ENCODE data around the gene CNTNAP3B.
"Not testable (repeated sequence)": the region's sequence is repeated elsewhere in the genome, so short reads cannot be mapped to it uniquely, and the experiment has no call there.

CNTNAP3B gene

DNA sequence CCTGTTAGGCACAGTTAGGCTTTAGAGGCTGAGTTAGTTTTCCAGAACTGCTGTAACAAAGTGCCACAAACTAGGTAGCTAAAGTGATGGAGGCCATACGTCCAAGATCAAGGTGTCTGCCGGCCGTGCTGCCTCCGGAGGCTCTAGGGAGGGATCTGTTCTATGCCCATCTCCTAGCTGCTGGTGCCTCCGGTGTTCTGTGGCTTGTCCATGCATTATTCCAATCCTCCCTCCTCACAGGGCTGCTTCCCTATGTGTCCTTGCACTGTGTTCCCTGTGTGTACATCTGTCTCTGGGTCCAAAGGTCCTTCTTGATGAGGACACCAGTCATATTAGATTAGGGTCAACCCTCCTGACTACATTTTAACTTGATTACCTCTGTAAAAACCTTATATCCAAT lies 54.4 kb downstream of the CNTNAP3B start:
- H2AFZ ChIP-seq (ENCODE audit: low read depth, low read length, severe bottlenecking); H3K27ac ChIP-seq (ENCODE audit: low read depth, low read length); H3F3A ChIP-seq (ENCODE audit: insufficient read depth); H4K20me1 ChIP-seq (ENCODE audit: low read depth, low read length); H3K4me2 ChIP-seq (ENCODE audit: low read depth, low read length, poor library complexity, severe bottlenecking); H3K36me3 ChIP-seq (ENCODE audit: low read length); H3K9ac ChIP-seq (ENCODE audit: low read length); H3K79me2 ChIP-seq (ENCODE audit: insufficient read depth, low read length); H3K9me2 ChIP-seq (replicated peaks; ENCODE audit: insufficient read depth, low read length); H3K9me3 ChIP-seq (ENCODE audit: insufficient read depth, low read length); H3K27me3 ChIP-seq (ENCODE audit: low read length); H3K4me3 ChIP-seq (ENCODE audit: insufficient read depth, low read length, poor library complexity, severe bottlenecking): not testable (repeated sequence)

DNA sequence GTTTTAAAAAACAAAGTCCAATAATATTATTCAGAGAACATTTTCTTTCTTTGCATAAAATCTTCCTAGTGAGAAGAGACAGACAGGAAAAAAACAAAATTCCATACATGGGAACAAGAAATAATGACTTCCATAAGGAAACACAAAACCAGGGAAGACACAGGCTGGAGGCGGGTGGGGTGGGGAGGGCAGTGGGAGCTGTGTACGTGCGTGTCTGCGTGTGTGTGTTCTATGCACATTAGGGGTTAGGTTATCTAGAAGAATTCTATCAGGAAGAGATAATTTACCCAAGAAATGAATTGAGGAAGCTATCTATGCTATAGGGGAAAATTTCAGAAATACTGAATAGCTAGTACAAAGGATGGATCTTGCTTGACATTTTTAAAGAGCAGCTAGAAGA lies 58.2 kb downstream of the CNTNAP3B start:
- H3K4me3 ChIP-seq (ENCODE audit: insufficient read depth, low read length, poor library complexity, severe bottlenecking): not testable (repeated sequence)

DNA sequence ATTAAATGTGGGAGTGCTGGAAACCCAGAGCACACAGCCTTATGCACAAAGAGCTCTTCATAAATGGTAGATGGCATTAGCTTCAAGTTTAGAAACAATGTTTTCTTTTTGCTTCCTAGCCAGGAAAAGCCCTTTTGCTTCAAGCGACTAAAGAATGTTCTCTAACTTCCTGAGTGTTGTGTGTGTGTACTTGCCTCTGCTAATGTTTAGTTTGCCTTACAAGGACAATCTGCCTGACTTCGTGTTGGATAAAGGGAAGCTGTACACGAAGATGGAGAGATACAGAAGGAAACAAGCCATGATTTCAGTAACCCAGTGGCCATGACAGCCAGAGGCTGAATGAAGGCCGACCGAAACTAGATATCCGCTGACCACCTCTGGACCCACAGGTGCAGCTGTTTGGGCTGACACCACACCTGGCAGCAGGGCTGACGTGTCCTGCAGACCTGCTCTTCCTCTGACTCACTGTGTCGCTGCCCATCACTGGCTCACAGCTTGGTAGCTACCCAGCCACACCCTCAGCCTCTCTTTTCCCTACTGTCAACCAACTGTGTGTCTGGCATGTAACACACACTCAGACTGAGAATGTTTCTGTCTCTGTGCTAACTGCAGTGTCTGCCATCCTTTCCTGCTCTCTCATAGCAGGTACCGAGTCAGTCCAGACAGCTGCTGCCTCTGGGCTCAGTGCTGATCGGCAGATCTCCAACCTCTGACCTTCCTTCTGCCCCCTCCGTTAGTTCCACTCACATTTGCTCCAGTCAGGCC lies 59.0 kb downstream of the CNTNAP3B start:
- H3K9me2 ChIP-seq (replicated peaks; ENCODE audit: insufficient read depth, low read length); H4K20me1 ChIP-seq (ENCODE audit: low read depth, low read length); H2AFZ ChIP-seq (ENCODE audit: low read depth, low read length, severe bottlenecking); H3K4me3 ChIP-seq (ENCODE audit: insufficient read depth, low read length, poor library complexity, severe bottlenecking); H3K27me3 ChIP-seq (ENCODE audit: low read length); H3K79me2 ChIP-seq (ENCODE audit: insufficient read depth, low read length); H3K9ac ChIP-seq (ENCODE audit: low read length); H3K9me3 ChIP-seq (ENCODE audit: insufficient read depth, low read length); H3K27ac ChIP-seq (ENCODE audit: low read depth, low read length); H3K36me3 ChIP-seq (ENCODE audit: low read length); H3F3A ChIP-seq (ENCODE audit: insufficient read depth); H3K4me2 ChIP-seq (ENCODE audit: low read depth, low read length, poor library complexity, severe bottlenecking): not testable (repeated sequence)

More for the DNA sequence above, 58.2 kb downstream of the CNTNAP3B start:
- H3K27me3 ChIP-seq (ENCODE audit: low read length); H3K9me2 ChIP-seq (replicated peaks; ENCODE audit: insufficient read depth, low read length); H3K9ac ChIP-seq (ENCODE audit: low read length); H3K9me3 ChIP-seq (ENCODE audit: insufficient read depth, low read length); H3F3A ChIP-seq (ENCODE audit: insufficient read depth); H3K79me2 ChIP-seq (ENCODE audit: insufficient read depth, low read length); H3K4me2 ChIP-seq (ENCODE audit: low read depth, low read length, poor library complexity, severe bottlenecking); H3K27ac ChIP-seq (ENCODE audit: low read depth, low read length); H3K36me3 ChIP-seq (ENCODE audit: low read length); H2AFZ ChIP-seq (ENCODE audit: low read depth, low read length, severe bottlenecking); H4K20me1 ChIP-seq (ENCODE audit: low read depth, low read length): not testable (repeated sequence)

DNA sequence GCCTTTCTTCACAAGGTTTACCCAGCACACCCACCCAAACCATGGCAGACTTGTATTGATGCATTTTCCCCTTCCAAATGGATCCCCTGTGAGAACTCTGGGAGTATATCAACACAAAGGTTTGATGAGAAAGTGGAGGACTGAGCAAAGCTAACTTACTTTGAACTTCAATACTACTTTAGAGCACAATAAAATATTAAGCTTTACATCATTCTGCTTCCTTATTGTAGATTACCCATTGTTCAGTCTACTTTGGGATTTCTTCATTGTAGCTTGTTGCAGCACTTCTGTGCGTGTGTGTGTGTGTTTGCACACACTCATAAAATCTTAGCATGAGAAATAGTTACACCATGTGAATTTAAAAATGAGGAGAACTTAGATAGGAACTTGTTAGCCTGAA lies 75.4 kb downstream of the CNTNAP3B start:
- H4K20me1 ChIP-seq (ENCODE audit: low read depth, low read length); H3K9ac ChIP-seq (ENCODE audit: low read length); H3K79me2 ChIP-seq (ENCODE audit: insufficient read depth, low read length); H3F3A ChIP-seq (ENCODE audit: insufficient read depth); H3K36me3 ChIP-seq (ENCODE audit: low read length); H3K4me2 ChIP-seq (ENCODE audit: low read depth, low read length, poor library complexity, severe bottlenecking); H3K9me3 ChIP-seq (ENCODE audit: insufficient read depth, low read length); H3K27ac ChIP-seq (ENCODE audit: low read depth, low read length); H2AFZ ChIP-seq (ENCODE audit: low read depth, low read length, severe bottlenecking); H3K9me2 ChIP-seq (replicated peaks; ENCODE audit: insufficient read depth, low read length); H3K27me3 ChIP-seq (ENCODE audit: low read length); H3K4me3 ChIP-seq (ENCODE audit: insufficient read depth, low read length, poor library complexity, severe bottlenecking): not testable (repeated sequence)

DNA sequence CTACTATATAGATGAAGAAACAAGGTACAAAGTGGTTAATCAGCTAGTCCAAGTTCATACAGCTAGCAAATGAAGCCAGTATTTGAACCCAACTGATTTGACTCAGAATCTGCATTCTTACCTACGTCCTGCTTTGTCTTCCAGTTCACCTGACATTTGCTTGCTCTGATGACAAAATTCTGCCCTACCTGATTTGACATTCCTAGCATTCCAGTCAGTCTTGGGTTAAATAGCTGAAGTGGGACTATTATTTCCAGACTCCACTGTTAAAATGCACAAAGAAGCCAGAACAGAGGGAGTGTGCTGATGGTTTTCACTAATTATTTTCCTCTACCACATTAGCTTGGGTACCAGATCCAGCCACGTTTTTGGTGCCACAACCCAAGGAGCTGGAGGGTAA lies 78.5 kb downstream of the CNTNAP3B start:
- H2AFZ ChIP-seq (ENCODE audit: low read depth, low read length, severe bottlenecking); H4K20me1 ChIP-seq (ENCODE audit: low read depth, low read length); H3K79me2 ChIP-seq (ENCODE audit: insufficient read depth, low read length); H3K9me3 ChIP-seq (ENCODE audit: insufficient read depth, low read length); H3K4me3 ChIP-seq (ENCODE audit: insufficient read depth, low read length, poor library complexity, severe bottlenecking); H3K9me2 ChIP-seq (replicated peaks; ENCODE audit: insufficient read depth, low read length); H3K9ac ChIP-seq (ENCODE audit: low read length); H3K27me3 ChIP-seq (ENCODE audit: low read length); H3K36me3 ChIP-seq (ENCODE audit: low read length); H3F3A ChIP-seq (ENCODE audit: insufficient read depth); H3K4me2 ChIP-seq (ENCODE audit: low read depth, low read length, poor library complexity, severe bottlenecking); H3K27ac ChIP-seq (ENCODE audit: low read depth, low read length): not testable (repeated sequence)

DNA sequence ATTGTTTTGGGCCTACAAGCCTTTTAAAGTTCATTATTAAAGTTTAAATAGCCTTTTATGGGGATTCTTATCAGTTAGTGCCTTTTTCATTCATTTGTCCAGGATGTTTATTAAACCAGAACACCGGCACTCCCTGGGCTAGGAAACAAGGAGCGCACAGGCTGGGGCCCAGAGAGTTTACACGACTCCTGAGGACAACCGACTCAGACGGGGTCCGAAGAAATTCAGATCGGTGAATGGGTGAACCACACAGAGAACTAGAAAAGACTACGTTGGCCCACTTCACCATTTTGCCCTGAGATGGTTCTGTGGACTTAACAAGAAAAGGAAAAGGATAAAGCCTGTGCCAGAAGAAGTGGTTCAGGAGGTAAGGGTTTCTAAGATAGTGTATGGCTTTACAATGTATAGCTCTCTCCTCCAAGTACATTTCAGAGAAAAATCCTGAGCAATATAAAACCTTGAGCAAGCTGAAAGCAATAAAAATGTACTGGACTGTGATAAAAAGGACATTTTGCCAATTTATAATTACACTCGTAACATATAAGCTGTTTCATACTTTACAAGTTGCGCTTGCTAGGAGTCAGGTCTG lies 84.7 kb downstream of the CNTNAP3B start:
- H3K36me3 ChIP-seq (ENCODE audit: low read length); H3K9me2 ChIP-seq (replicated peaks; ENCODE audit: insufficient read depth, low read length); H3K9ac ChIP-seq (ENCODE audit: low read length); H3K4me3 ChIP-seq (ENCODE audit: insufficient read depth, low read length, poor library complexity, severe bottlenecking); H3K79me2 ChIP-seq (ENCODE audit: insufficient read depth, low read length); H3K27me3 ChIP-seq (ENCODE audit: low read length); H3K4me2 ChIP-seq (ENCODE audit: low read depth, low read length, poor library complexity, severe bottlenecking); H3F3A ChIP-seq (ENCODE audit: insufficient read depth); H3K27ac ChIP-seq (ENCODE audit: low read depth, low read length); H4K20me1 ChIP-seq (ENCODE audit: low read depth, low read length); H3K9me3 ChIP-seq (ENCODE audit: insufficient read depth, low read length); H2AFZ ChIP-seq (ENCODE audit: low read depth, low read length, severe bottlenecking): not testable (repeated sequence)

DNA sequence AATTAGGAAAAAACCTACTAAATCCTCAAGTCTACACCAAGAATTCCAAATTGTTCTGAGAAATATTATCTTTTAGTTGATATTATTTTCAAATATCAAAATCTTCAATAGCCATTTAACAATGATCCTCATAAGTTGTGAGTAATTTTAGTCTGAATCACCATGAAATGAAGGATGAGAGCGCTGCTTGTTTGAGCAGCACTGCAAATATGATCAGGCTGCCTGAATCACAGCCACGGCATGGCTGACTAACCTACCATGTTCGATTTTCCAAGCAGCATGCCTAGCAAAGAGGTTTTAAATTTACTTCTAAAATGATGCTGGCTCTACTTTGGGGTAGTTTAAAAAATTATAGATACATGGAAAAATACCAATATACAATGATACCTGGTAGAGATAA lies 95.7 kb downstream of the CNTNAP3B start:
- not testable (repeated sequence) for H2AFZ ChIP-seq (ENCODE audit: low read depth, low read length, severe bottlenecking); H3K36me3 ChIP-seq (ENCODE audit: low read length); H3K9me2 ChIP-seq (replicated peaks; ENCODE audit: insufficient read depth, low read length); H3K4me3 ChIP-seq (ENCODE audit: insufficient read depth, low read length, poor library complexity, severe bottlenecking); H3K27ac ChIP-seq (ENCODE audit: low read depth, low read length); H4K20me1 ChIP-seq (ENCODE audit: low read depth, low read length); H3K9ac ChIP-seq (ENCODE audit: low read length); H3K9me3 ChIP-seq (ENCODE audit: insufficient read depth, low read length); H3K27me3 ChIP-seq (ENCODE audit: low read length); H3F3A ChIP-seq (ENCODE audit: insufficient read depth); H3K79me2 ChIP-seq (ENCODE audit: insufficient read depth, low read length); H3K4me2 ChIP-seq (ENCODE audit: low read depth, low read length, poor library complexity, severe bottlenecking)

DNA sequence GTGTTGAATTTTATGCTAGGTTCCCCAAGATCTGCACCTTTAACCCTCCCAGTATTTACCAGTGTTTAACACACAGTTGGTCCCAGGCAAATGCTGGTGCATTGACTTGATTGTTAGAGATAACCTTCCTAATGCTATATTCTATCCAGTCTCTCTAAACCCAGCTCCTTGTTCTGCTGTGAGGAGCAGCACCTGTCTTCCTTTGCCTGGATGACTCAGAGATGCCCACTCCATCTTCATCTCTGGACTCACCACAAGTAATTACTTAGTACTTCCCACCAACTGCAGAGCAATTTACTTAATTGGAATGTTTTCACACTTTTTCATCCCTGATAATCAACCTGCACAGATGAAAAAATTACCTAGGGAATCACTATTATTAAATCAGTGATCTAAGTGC lies 108.6 kb downstream of the CNTNAP3B start:
- not testable (repeated sequence) for H3K9me2 ChIP-seq (replicated peaks; ENCODE audit: insufficient read depth, low read length); H3K9me3 ChIP-seq (ENCODE audit: insufficient read depth, low read length); H3K4me2 ChIP-seq (ENCODE audit: low read depth, low read length, poor library complexity, severe bottlenecking); H3K36me3 ChIP-seq (ENCODE audit: low read length); H4K20me1 ChIP-seq (ENCODE audit: low read depth, low read length); H3K27me3 ChIP-seq (ENCODE audit: low read length); H3K79me2 ChIP-seq (ENCODE audit: insufficient read depth, low read length); H3K27ac ChIP-seq (ENCODE audit: low read depth, low read length); H3F3A ChIP-seq (ENCODE audit: insufficient read depth); H2AFZ ChIP-seq (ENCODE audit: low read depth, low read length, severe bottlenecking); H3K4me3 ChIP-seq (ENCODE audit: insufficient read depth, low read length, poor library complexity, severe bottlenecking); H3K9ac ChIP-seq (ENCODE audit: low read length)

Measured in SU-DHL-6 (cell line).